GM23248 (cell line): ENCODE data around the gene HOXC12.

Experiments used
- EZH2 ChIP-seq: fragments of 200-600 bp; sonication (generic); IDR thresholded peaks from 2 replicates; pipeline ENCODE4 v1.6.1; 2018; ENCODE audit warnings: antibody characterized with exemption, mild to moderate bottlenecking; ENCODE audit not compliant: insufficient read depth, poor library complexity, severe bottlenecking
- EZH2phosphoT487 ChIP-seq: fragments of 200-600 bp; sonication (generic); IDR thresholded peaks from 2 replicates; pipeline ENCODE4 v1.6.1; 2018; ENCODE audit warnings: antibody characterized with exemption, moderate library complexity, mild to moderate bottlenecking, low read depth; ENCODE audit not compliant: insufficient read depth

GRCh38 chr12:53954694-53955035 is at the start of gene HOXC12:
- TF ChIP-seq EZH2phosphoT487 (0 out of 2 replicates have a peak, but pooled peaks have one; percentile 80), EZH2 (peak; percentile 65)
